PC-9 (cell line): Measurements from ENCODE around the gene BPIFA2.

ENCODE experiments used
- EZH2 ChIP-seq: fragments of 200-600 bp; sonication (generic); IDR thresholded peaks from 2 replicates; pipeline ENCODE4 v1.8.0; 2017; ENCODE audit warnings: antibody characterized with exemption, low read depth
- TF ChIP-seq, protein P1 (sequence below): fragments of 200-600 bp; sonication (generic); conservative IDR thresholded peaks from 2 replicates; pipeline ENCODE4 v1.6.1; 2017; ENCODE audit warnings: mixed run types, antibody characterized with exemption, mild to moderate bottlenecking, moderate library complexity

DNA sequence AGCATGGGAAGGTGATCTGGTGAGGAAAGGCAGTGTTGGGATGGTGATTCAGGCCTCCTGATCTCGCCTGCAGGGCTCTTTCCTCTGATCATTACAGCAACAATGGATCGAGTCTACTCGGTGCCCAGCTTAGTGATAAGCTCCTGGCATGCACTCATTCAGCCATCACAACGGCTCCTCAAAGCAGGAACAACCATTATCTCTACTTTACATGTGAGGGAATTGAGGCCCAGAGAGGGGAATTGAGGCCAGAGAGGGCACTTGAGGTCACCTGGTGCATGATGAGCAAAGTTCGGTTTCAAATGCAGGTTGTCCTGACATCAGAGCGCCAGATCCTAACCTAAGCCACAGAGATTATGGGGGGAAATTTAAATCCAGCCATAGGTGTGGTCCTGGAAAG, 42.0 kb upstream of the BPIFA2 start:
- TF ChIP-seq, protein P1, sequence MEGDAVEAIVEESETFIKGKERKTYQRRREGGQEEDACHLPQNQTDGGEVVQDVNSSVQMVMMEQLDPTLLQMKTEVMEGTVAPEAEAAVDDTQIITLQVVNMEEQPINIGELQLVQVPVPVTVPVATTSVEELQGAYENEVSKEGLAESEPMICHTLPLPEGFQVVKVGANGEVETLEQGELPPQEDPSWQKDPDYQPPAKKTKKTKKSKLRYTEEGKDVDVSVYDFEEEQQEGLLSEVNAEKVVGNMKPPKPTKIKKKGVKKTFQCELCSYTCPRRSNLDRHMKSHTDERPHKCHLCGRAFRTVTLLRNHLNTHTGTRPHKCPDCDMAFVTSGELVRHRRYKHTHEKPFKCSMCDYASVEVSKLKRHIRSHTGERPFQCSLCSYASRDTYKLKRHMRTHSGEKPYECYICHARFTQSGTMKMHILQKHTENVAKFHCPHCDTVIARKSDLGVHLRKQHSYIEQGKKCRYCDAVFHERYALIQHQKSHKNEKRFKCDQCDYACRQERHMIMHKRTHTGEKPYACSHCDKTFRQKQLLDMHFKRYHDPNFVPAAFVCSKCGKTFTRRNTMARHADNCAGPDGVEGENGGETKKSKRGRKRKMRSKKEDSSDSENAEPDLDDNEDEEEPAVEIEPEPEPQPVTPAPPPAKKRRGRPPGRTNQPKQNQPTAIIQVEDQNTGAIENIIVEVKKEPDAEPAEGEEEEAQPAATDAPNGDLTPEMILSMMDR, result no peak
- no peak for TF ChIP-seq EZH2
